HCT116 (cell line): ENCODE results near the gene GPI. TPM values are rescaled to one million over a fixed set of nuclear protein-coding genes. Genes with fewer than 3 reads are reported as not detected.
"Not testable (repeated sequence)": the region's sequence is repeated elsewhere in the genome, so short reads cannot be mapped to it uniquely, and the experiment has no call there.

Source experiments
- ATAC-seq: fragments of 200-7000 bp; cut with Tn5 transposase; 2 replicates; pipeline ENCODE4 v1.9.1; 2020; ENCODE audit warnings: mild to moderate bottlenecking, moderate library complexity
- BruUV-seq: library from RNA; stranded (reverse); fragments of 400-500 nt; replicated peaks from 2 replicates; lab custom pipeline; 2021; lab: Mats Ljungman, UMichigan
- CTCF ChIA-PET: fragments of 300-600 bp; sonication (Branson Sonifier 250); formaldehyde crosslinking; loops from one replicate; lab custom pipeline; 2021; ENCODE audit warnings: antibody characterized with exemption; lab: Charles Lee
- POLR2A ChIA-PET: fragments of 300-600, 350-600 bp; sonication (Branson Sonifier 250); formaldehyde crosslinking; loops from one replicate; lab custom pipeline; 2021; ENCODE audit warnings: antibody characterized with exemption; lab: Charles Lee
- RAD21 ChIA-PET, 2 experiments: fragments of 300-600 bp; sonication (Branson Sonifier 250); formaldehyde crosslinking; loops; one replicate each; lab custom pipeline; 2023; ENCODE audit warnings: low total read pairs in 2 of 2; ENCODE audit not compliant: uncharacterized antibody in 2 of 2, unreplicated experiment in 2 of 2, low non-redundant PET in 1 of 2; lab: Charles Lee
- DNase-seq: peaks from one replicate; pipeline ENCODE4 v3.0.0-alpha.2; 2010; ENCODE audit warnings: low read depth, low spot score
- H2AFZ ChIP-seq: fragments of 200-600 bp; shearing (Covaris generic), sonication (generic); 2 replicates; pipeline ENCODE4 v1.6.1; 2017; ENCODE audit warnings: low read depth, mixed run types, mixed read lengths, antibody characterized with exemption, low read length; ENCODE audit not compliant: poor library complexity, severe bottlenecking
- H3K27ac ChIP-seq: 2 replicates; pipeline ENCODE4 v1.5.1; 2012; ENCODE audit warnings: low read depth, low read length
- H3K27me3 ChIP-seq: fragments of 200-600 bp; sonication (generic); 2 replicates; pipeline ENCODE4 v1.6.1; 2016; ENCODE audit warnings: mixed run types, low read length, mixed read lengths; ENCODE audit not compliant: insufficient read depth
- H3K36me3 ChIP-seq, 2 experiments: fragments of 200-500 bp in 1 of 2; fragments of 200-600 bp in 1 of 2; sonication (Bioruptor generic) in 1 of 2; sonication (generic) in 1 of 2; 2 replicates each; pipeline versions ENCODE4 v1.5.1 to v1.6.1; 2014 to 2016; ENCODE audit warnings: low read length in 2 of 2, inconsistent platforms in 1 of 2, mixed read lengths in 1 of 2, mixed run types in 1 of 2; ENCODE audit not compliant: insufficient read depth in 2 of 2, control insufficient read depth in 1 of 2
- H3K4me1 ChIP-seq, 2 experiments: fragments of 200-600 bp in 1 of 2; sonication (generic) in 1 of 2; 2 replicates each; pipeline versions ENCODE4 v1.5.1 to v1.6.1; 2012 to 2017; ENCODE audit warnings: low read length in 2 of 2, inconsistent platforms in 1 of 2, mild to moderate bottlenecking in 1 of 2, mixed read lengths in 1 of 2, mixed run types in 1 of 2, moderate library complexity in 1 of 2; ENCODE audit not compliant: insufficient read depth in 2 of 2, control insufficient read depth in 1 of 2
- H3K4me2 ChIP-seq: fragments of 200-600 bp; sonication (generic); 2 replicates; pipeline ENCODE4 v1.6.1; 2017; ENCODE audit warnings: mixed run types, low read length, mixed read lengths
- H3K4me3 ChIP-seq, 2 experiments: fragments of 200-600 bp in 1 of 2; sonication (generic) in 1 of 2; replicated peaks in 1 of 2; 2 replicates each; pipeline ENCODE4 v1.5.1; 2011 to 2016; ENCODE audit warnings: low read length in 2 of 2, control low read depth in 1 of 2, low read depth in 1 of 2, mild to moderate bottlenecking in 1 of 2, mixed read lengths in 1 of 2, mixed run types in 1 of 2
- H3K79me2 ChIP-seq: fragments of 200-600 bp; sonication (generic); 2 replicates; pipeline ENCODE4 v1.6.1; 2017; ENCODE audit warnings: mild to moderate bottlenecking, mixed run types, low read length, moderate library complexity, mixed read lengths; ENCODE audit not compliant: insufficient read depth
- H3K9ac ChIP-seq: fragments of 200-600 bp; sonication (generic); 2 replicates; pipeline ENCODE4 v1.6.1; 2016; ENCODE audit warnings: low read length, mixed read lengths
- H3K9me2 ChIP-seq: fragments of 200-600 bp; sonication (generic), shearing (Covaris generic); 2 replicates; pipeline ENCODE4 v1.6.1; 2017; ENCODE audit warnings: mixed run types, mild to moderate bottlenecking, moderate library complexity; ENCODE audit not compliant: insufficient read depth
- H3K9me3 ChIP-seq, 2 experiments: fragments of 200-500 bp in 1 of 2; fragments of 200-600 bp in 1 of 2; sonication (Bioruptor generic) in 1 of 2; sonication (generic) in 1 of 2; 2 replicates each; pipeline ENCODE4 v1.6.1; 2014 to 2017; ENCODE audit warnings: low read length in 2 of 2, mixed read lengths in 2 of 2, inconsistent platforms in 1 of 2, low read depth in 1 of 2, mild to moderate bottlenecking in 1 of 2, mixed run types in 1 of 2, moderate library complexity in 1 of 2; ENCODE audit not compliant: control insufficient read depth in 1 of 2, insufficient read depth in 1 of 2
- H4K20me1 ChIP-seq: fragments of 200-600 bp; sonication (generic), shearing (Covaris generic); 2 replicates; pipeline ENCODE4 v1.6.1; 2017; ENCODE audit warnings: mixed run types, mild to moderate bottlenecking, moderate library complexity; ENCODE audit not compliant: insufficient read depth
- CBX3 ChIP-seq: IDR thresholded peaks from 2 replicates; pipeline ENCODE4 v1.6.1; 2012; ENCODE audit warnings: low read depth
- CEBPB ChIP-seq: IDR thresholded peaks from 2 replicates; pipeline ENCODE4 v1.6.1; 2012; ENCODE audit warnings: low read depth
- ELF1 ChIP-seq: IDR thresholded peaks from 2 replicates; pipeline ENCODE4 v1.6.1; 2012; ENCODE audit warnings: low read depth, borderline replicate concordance
- EZH2 ChIP-seq: fragments of 200-600 bp; sonication (generic); IDR thresholded peaks from 2 replicates; pipeline ENCODE4 v1.6.1; 2017; ENCODE audit warnings: antibody characterized with exemption, mixed run types
- FOSL1 ChIP-seq: IDR thresholded peaks from 2 replicates; pipeline ENCODE4 v1.6.1; 2012; ENCODE audit warnings: low read depth
- MAX ChIP-seq: IDR thresholded peaks from 2 replicates; pipeline ENCODE4 v1.6.1; 2012
- POLR2AphosphoS5 ChIP-seq: IDR thresholded peaks from 2 replicates; pipeline ENCODE4 v1.6.1; 2011; ENCODE audit warnings: mild to moderate bottlenecking, low read depth, low read length, moderate library complexity
- SP1 ChIP-seq: IDR thresholded peaks from 2 replicates; pipeline ENCODE4 v1.6.1; 2012; ENCODE audit warnings: low read depth
- SRF ChIP-seq: IDR thresholded peaks from 2 replicates; pipeline ENCODE4 v1.6.1; 2012; ENCODE audit warnings: low read depth
- ZFX ChIP-seq: fragments of 450-650 bp; IDR thresholded peaks from 2 replicates; pipeline ENCODE4 v1.6.1; 2017
- ZNF274 ChIP-seq: fragments of 200-500 bp; sonication (Bioruptor generic); IDR thresholded peaks from 2 replicates; pipeline ENCODE4 v1.6.1; 2014; ENCODE audit warnings: mild to moderate bottlenecking, low read depth, low read length, inconsistent platforms
- intact Hi-C: fragments of 100-400 bp; cut with micrococcal nuclease; formaldehyde crosslinking; loops from 2 replicates; pipeline ENCODE4 v1.10.0; 2022
- total RNA-seq: library from RNA; stranded (reverse); gene quantifications from one replicate; pipeline ENCODE4 v1.2.1, GENCODE V29; 2021; ENCODE audit not compliant: unreplicated experiment

GPI gene
- total RNA-seq, 1 experiment from 2014 or later: 787 TPM

- intact Hi-C loops: no loop called here
- CTCF ChIA-PET: interaction anchor here (1.9 kb wide), 1 partner anchor 9 kb away, joined by 6 read pairs; no protein-coding TSS in a partner anchor
- ATAC-seq: no peak
Observed at GRCh38 chr19:34368338-34368737, 3.3 kb downstream of the GPI start.

GRCh38 chr19:34369166-34369565 is 4.2 kb downstream of the GPI start:
- H3K4me2 ChIP-seq, ATAC-seq, H3K9ac ChIP-seq, intact Hi-C loops, H3K9me3 ChIP-seq, DNase-seq, H3K9me2 ChIP-seq, H3K27ac ChIP-seq, BruUV-seq, POLR2A ChIA-PET, RAD21 ChIA-PET, H3K27me3 ChIP-seq, H4K20me1 ChIP-seq, H3K4me3 ChIP-seq, H2AFZ ChIP-seq: not testable (repeated sequence)
- peaks cover 87% of the 10 kb centered on the region for H3K79me2 ChIP-seq
- peaks cover 12 to 20% of the 10 kb centered on the region in 2 experiments; a peak in 3 of 4 replicates for H3K4me1 ChIP-seq
- peaks cover 49 to 56% of the 10 kb centered on the region in 2 experiments; a peak in 3 of 4 replicates for H3K36me3 ChIP-seq
- CTCF ChIA-PET: interaction anchor here (1.9 kb wide), 1 partner anchor 10 kb away, joined by 6 read pairs; no protein-coding TSS in a partner anchor

More at GRCh38 chr19:34368338-34368737, 3.3 kb downstream of the GPI start:
- Histone ChIP-seq H3K27me3 (no peaks in the 10 kb centered on the region), H3K36me3 (peaks cover 42 to 52% of the 10 kb centered on the region in 2 experiments; a peak in 3 of 4 replicates), H3K27ac (no peak overlapping the region), H4K20me1 (0 out of 2 replicates have a peak, but pooled peaks cover 6% of the 10 kb centered on the region), H3K79me2 (peaks cover 80% of the 10 kb centered on the region), H3K9ac (no peak overlapping the region), H3K4me3 (no peak overlapping the region), H3K4me1 (peaks cover 14 to 25% of the 10 kb centered on the region in 2 experiments; a peak in 3 of 4 replicates), H3K4me2 (no peak overlapping the region), H2AFZ (no peak overlapping the region), H3K9me2 (no peaks in the 10 kb centered on the region), H3K9me3 (no peaks in the 10 kb centered on the region)
- ChIA-PET POLR2A (interaction anchor here (0.6 kb wide), 1 partner anchor 9 kb away, joined by 3 read pairs; no protein-coding TSS in a partner anchor), RAD21 (no interaction called here)
- DNase-seq: no peak
- no TSS peak for BruUV-seq
- TF ChIP-seq SP1 (no peak), ELF1 (no peak), CBX3 (no peak), FOSL1 (no peak), POLR2AphosphoS5 (no peak), MAX (no peak), CEBPB (no peak), ZFX (no peak), EZH2 (no peak), ZNF274 (no peak), SRF (no peak)
